HG02981 (cell line): ENCODE measurements around the gene FER.
A peak's percentile ranks its signal among the peaks of the same experiment; 100 is the strongest.
"Not testable (repeated sequence)": the region's sequence is repeated elsewhere in the genome, so short reads cannot be mapped to it uniquely, and the experiment has no call there.

ENCODE experiments used
- ATAC-seq: cut with Tn5 transposase; IDR thresholded peaks from one replicate; pipeline ENCODE4 v1.9.1; 2021; ENCODE audit warnings: mild to moderate bottlenecking, moderate library complexity; ENCODE audit not compliant: unreplicated experiment

The FER gene

GRCh38 chr5:108747774-108748400 is at the start of gene FER:
FER (plus strand) TSS chr5:108747897; CDS start chr5:108798183, 50,286 bp downstream.
- peak; percentile 35 for ATAC-seq

GRCh38 chr5:108700388-108700787 is 47.3 kb upstream of the FER start:
- ATAC-seq = not testable (repeated sequence)

- ATAC-seq = no peak
Measured at GRCh38 chr5:108700930-108701329, 46.8 kb upstream of the FER start.

GRCh38 chr5:108702546-108702945 is 45.2 kb upstream of the FER start:
- ATAC-seq = no peak

GRCh38 chr5:108703313-108703712 is 44.4 kb upstream of the FER start:
- no peak for ATAC-seq

GRCh38 chr5:108707141-108707540 is 40.6 kb upstream of the FER start:
- no peak for ATAC-seq

- no peak for ATAC-seq
Measured at GRCh38 chr5:108711898-108712297, 35.8 kb upstream of the FER start.

- ATAC-seq = no peak
Measured at GRCh38 chr5:108715408-108715807, 32.3 kb upstream of the FER start.

GRCh38 chr5:108720391-108720790 is 27.3 kb upstream of the FER start:
- ATAC-seq = peak; percentile 99

- no peak for ATAC-seq
Measured at GRCh38 chr5:108726446-108727235, 21.1 kb upstream of the FER start.

- ATAC-seq = no peak
Measured at GRCh38 chr5:108727236-108727650, 20.5 kb upstream of the FER start.

GRCh38 chr5:108727651-108728565 is 19.8 kb upstream of the FER start:
- ATAC-seq = peak; percentile 68

- ATAC-seq = peak; percentile 24
Measured at GRCh38 chr5:108728566-108729241, 19.0 kb upstream of the FER start.

- ATAC-seq = no peak
Measured at GRCh38 chr5:108729242-108729615, 18.5 kb upstream of the FER start.

- ATAC-seq = peak; percentile 46
Measured at GRCh38 chr5:108730617-108731340, 16.9 kb upstream of the FER start.

- no peak for ATAC-seq
Measured at GRCh38 chr5:108735790-108736189, 11.9 kb upstream of the FER start.

GRCh38 chr5:108736855-108737254 is 10.8 kb upstream of the FER start:
- no peak for ATAC-seq

GRCh38 chr5:108739376-108739775 is 8.3 kb upstream of the FER start:
- no peak for ATAC-seq

GRCh38 chr5:108739906-108740305 is 7.8 kb upstream of the FER start:
- no peak for ATAC-seq

GRCh38 chr5:108743319-108743718 is 4.4 kb upstream of the FER start:
- ATAC-seq = no peak
